Duodenal mucosa (tissue), 2 donors: Measurements from ENCODE around the gene MAPK8IP3.

Source experiments
- H3K27ac ChIP-seq: one replicate; pipeline ENCODE4 v1.7.0; 2013; ENCODE audit warnings: low read depth, low read length
- H3K27me3 ChIP-seq, 2 donors: one replicate each; pipeline ENCODE4 v1.7.0; 2013; ENCODE audit warnings: low read length in 2 of 2, control low read depth in 1 of 2; ENCODE audit not compliant: insufficient read depth in 2 of 2, control insufficient read depth in 1 of 2
- H3K36me3 ChIP-seq, 2 donors: one replicate each; pipeline ENCODE4 v1.7.0; 2013; ENCODE audit warnings: low read length in 2 of 2, control low read depth in 1 of 2; ENCODE audit not compliant: insufficient read depth in 2 of 2, control insufficient read depth in 1 of 2
- H3K4me1 ChIP-seq, 2 donors: one replicate each; pipeline ENCODE4 v1.7.0; 2013; ENCODE audit warnings: low read length in 2 of 2, control low read depth in 1 of 2; ENCODE audit not compliant: insufficient read depth in 2 of 2, control insufficient read depth in 1 of 2
- H3K4me3 ChIP-seq, 2 donors: one replicate each; pipeline ENCODE4 v1.7.0; 2013; ENCODE audit warnings: low read length in 2 of 2, low read depth in 1 of 2
- H3K9ac ChIP-seq, 2 donors: one replicate each; pipeline ENCODE4 v1.7.0; 2013; ENCODE audit warnings: low read length in 2 of 2, low read depth in 1 of 2
- H3K9me3 ChIP-seq, 2 donors: one replicate each; pipeline ENCODE4 v1.7.0; 2013; ENCODE audit warnings: low read length in 2 of 2, control low read depth in 1 of 2; ENCODE audit not compliant: control insufficient read depth in 1 of 2

The MAPK8IP3 gene

DNA sequence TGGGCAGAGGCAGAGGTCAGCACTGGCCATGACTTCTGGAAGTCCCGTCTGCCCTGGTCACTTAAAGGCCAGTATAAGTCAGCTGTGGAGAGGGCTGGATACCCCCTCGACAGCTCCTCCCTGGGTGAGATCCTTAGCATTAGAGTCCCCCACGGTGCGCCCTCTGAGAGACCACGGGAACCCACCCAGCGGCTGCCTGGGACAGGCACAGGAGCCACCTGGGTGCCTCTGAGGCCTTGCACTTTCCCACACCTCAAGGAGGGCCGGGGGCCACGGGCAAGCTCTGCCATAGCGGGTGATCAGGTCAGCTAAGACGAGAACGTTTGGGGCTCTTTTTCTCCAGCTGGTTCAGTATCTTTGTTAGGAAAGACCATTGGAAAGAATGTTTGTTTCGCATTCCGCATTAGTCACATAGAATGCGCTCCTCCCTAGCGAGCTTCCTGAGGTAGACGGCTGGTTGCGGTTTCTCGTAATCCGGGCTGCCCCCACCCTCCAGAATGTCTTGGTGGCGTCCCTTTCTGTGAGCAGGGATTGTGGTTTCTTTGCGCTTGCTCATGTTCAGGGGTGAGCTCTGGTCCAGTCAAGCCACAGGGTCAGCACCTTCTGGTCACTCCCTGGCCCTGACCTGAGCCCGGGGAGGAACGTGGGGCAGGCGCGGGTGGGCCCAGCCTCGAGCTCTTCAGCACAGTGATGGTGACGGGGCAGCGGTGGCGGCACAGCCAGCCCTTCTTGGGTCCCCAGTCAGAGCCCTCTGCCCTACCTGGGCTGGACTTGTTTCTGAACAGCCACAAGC lies 40.1 kb downstream of the MAPK8IP3 start:
- Histone ChIP-seq H3K9ac (no peak overlapping the region), H3K27me3 (no peaks in the 10 kb centered on the region), H3K9me3 (no peaks in the 10 kb centered on the region), H3K27ac (no peak overlapping the region), H3K4me1 (no peaks in the 10 kb centered on the region), H3K36me3 (peaks cover 13 to 58% of the 10 kb centered on the region in 2 donors), H3K4me3 (no peak overlapping the region)

GRCh38 chr16:1746693-1747195 lies 40.7 kb downstream of the MAPK8IP3 start:
- Histone ChIP-seq H3K36me3 (peaks cover 18 to 64% of the 10 kb centered on the region in 2 donors), H3K27me3 (no peaks in the 10 kb centered on the region), H3K9me3 (no peaks in the 10 kb centered on the region), H3K4me1 (no peaks in the 10 kb centered on the region), H3K4me3 (no peak overlapping the region), H3K27ac (no peak overlapping the region), H3K9ac (no peak overlapping the region)

DNA sequence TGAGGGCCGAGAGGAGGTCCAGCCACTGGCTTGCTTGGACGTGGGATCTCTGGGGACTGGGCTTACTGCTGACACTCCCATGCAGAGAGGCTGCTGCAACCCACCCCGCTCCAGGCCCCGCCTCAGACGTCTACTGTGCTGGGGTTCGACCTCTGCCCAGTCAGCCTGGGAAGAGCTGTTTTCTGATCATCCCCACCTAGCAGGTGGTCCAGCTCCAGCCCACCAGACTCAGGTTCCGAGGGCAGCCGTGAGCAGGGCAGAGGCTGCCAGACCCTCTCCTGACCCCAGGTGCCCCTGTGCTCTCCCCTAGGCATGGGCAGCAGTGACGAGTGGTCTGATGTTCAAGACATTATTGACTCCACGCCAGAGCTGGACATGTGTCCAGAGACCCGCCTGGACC lies 41.9 kb downstream of the MAPK8IP3 start:
- Histone ChIP-seq H3K9ac (no peak overlapping the region), H3K9me3 (no peaks in the 10 kb centered on the region), H3K4me3 (no peak overlapping the region), H3K27ac (no peak overlapping the region), H3K36me3 (peaks cover 17 to 75% of the 10 kb centered on the region in 2 donors), H3K4me1 (no peaks in the 10 kb centered on the region), H3K27me3 (no peaks in the 10 kb centered on the region)

DNA sequence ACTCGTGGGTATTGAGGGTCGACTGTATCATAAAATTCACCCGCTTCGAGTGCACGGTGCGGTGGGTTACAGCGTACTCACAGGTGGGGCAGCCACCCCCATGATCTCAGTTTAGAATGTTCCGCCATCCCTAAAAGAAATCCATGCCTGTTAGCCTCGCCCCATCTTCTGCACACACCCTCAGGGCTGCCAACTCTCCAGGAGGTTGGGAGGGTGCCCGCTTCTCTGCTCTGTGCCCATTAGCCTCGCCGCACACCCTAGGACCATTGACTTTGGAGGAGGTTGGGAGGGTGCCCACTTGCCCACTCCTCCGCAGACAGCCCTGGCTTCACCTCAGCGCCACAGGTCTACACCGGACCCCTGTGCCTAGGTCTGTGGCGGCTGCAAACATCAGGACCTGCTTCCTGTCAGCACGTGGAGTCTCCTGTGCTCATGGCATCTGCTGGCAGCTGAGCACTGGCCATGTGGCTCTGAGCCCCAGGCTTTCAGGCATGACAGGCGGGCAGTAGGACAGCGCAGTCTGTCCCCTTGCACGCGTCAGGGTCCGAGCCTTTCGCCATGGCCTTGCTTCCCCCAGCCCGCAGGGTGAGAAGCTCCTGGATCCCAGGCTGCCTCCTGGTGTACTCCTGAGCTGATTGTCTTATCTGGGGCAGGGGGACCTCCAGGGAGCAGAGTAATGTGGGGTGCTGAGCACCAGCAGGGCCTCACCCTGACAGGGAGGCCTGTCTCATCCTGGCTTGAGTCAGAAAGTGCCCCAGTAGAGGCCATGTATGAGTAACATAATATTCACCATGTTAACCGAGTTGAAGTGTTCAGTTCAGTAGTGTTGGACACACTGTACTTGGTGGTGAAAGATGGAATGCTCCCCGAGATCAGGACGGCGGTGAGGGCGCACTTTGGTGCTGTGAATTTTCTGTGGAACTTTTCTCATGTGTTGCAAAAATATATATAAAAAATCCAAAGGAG lies 43.4 kb downstream of the MAPK8IP3 start:
- no peaks in the 10 kb centered on the region for H3K27me3 ChIP-seq
- H3K36me3 ChIP-seq: peaks cover 17 to 68% of the 10 kb centered on the region in 2 donors
- H3K9ac ChIP-seq: no peak overlapping the region
- no peak overlapping the region for H3K27ac ChIP-seq
- no peaks in the 10 kb centered on the region for H3K4me1 ChIP-seq
- no peak overlapping the region for H3K4me3 ChIP-seq
- H3K9me3 ChIP-seq: no peaks in the 10 kb centered on the region

- Histone ChIP-seq H3K9me3 (no peaks in the 10 kb centered on the region), H3K27me3 (no peaks in the 10 kb centered on the region), H3K9ac (no peak overlapping the region), H3K4me1 (peaks cover 0 to 4% of the 10 kb centered on the region in 2 donors), H3K27ac (no peak overlapping the region), H3K4me3 (no peak overlapping the region), H3K36me3 (peaks cover 20 to 63% of the 10 kb centered on the region in 2 donors)
These were observed 46.0 kb downstream of the MAPK8IP3 start for GRCh38 chr16:1751946-1752345.

DNA sequence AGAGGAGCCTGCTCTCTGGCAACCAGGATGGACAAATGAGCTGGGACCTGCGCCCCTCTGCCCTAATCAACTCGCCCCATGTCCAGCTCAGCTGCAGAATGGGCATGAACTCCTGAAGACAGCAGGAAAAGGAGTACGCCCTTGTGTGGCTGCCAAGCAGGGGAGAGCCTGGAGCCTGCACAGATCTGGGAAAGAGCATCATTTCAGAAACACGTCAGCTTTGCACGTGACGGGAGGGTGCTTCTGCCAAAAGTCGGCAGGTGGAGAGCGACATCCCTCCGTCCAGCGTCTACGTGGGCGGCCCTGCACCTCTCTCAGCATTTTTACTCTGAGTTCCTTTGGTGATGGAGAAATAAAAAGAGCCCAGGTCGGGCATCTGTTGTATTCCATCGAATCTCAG lies 46.9 kb downstream of the MAPK8IP3 start:
- no peak overlapping the region for H3K9ac ChIP-seq
- H3K4me1 ChIP-seq: peaks cover 6 to 10% of the 10 kb centered on the region in 2 donors
- H3K27ac ChIP-seq: no peak overlapping the region
- H3K9me3 ChIP-seq: no peaks in the 10 kb centered on the region
- no peaks in the 10 kb centered on the region for H3K27me3 ChIP-seq
- H3K36me3 ChIP-seq: peaks cover 17 to 54% of the 10 kb centered on the region in 2 donors
- no peak overlapping the region for H3K4me3 ChIP-seq

DNA sequence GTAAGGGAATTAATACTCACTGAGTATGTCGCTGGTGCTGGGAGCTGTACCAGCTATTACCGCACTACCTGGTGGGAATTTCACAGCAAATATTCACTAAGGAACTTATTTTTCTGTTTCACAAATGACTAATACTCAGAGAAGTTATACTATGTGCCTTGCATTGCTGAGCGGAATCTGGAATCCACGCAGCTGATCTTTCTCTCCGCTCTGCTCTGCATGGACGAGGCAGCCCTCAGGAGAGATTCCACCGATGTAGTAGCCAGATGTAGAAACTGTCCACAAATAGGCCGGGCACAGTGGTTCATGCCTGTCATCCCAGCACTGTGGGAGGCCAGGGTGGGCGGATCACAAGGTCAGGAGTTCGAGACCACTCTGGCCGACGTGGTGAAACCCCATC lies 48.2 kb downstream of the MAPK8IP3 start:
- H3K4me1 ChIP-seq: peaks cover 11 to 18% of the 10 kb centered on the region in 2 donors
- H3K4me3 ChIP-seq: no peak overlapping the region
- no peaks in the 10 kb centered on the region for H3K27me3 ChIP-seq
- no peaks in the 10 kb centered on the region for H3K9me3 ChIP-seq
- H3K27ac ChIP-seq: no peak overlapping the region
- H3K9ac ChIP-seq: no peak overlapping the region
- peaks cover 15 to 41% of the 10 kb centered on the region in 2 donors for H3K36me3 ChIP-seq

DNA sequence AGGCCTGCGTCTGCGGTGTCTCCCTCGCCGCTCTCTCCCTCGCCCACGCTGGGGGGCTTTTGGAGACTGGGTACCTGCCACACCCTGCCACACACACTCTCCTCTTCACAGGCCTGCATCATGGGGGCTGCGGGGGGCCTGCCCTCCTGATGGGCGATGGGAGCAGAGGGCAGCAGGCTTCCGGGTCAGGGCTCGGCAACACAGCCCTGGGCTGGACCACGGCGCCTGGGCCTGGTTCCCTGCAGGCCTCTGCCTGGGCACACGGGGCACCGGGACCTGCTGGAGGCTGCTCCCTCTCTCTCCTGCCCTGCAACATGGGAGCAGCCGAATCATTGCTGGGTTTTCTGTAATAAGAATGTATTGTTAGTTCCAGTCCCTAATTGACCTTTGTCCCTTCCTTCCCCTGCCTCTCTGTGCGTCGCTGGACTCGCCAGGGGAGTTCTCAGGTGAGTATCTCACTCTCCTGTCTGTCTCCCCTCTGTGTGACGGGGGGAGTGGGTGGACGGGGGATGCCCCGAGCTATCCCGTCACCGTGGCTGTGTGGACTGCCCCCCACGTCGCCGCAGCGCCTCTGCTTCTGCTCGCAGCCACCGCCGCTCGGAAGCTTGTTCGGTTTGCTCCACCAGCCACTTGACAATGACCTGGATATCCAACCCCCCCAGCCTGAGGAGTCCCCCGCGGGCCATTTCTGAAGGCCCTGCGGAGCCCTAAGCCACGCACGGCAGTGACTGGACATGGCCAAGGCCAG lies 51.9 kb downstream of the MAPK8IP3 start:
- Histone ChIP-seq H3K4me3 (peak overlapping the region; percentile 40), H3K27me3 (no peaks in the 10 kb centered on the region), H3K4me1 (peaks cover 11 to 18% of the 10 kb centered on the region in 2 donors), H3K36me3 (peaks cover 10 to 43% of the 10 kb centered on the region in 2 donors), H3K27ac (no peak overlapping the region), H3K9me3 (no peaks in the 10 kb centered on the region), H3K9ac (peak overlapping the region in 1 of 2 donors; percentile 47)

DNA sequence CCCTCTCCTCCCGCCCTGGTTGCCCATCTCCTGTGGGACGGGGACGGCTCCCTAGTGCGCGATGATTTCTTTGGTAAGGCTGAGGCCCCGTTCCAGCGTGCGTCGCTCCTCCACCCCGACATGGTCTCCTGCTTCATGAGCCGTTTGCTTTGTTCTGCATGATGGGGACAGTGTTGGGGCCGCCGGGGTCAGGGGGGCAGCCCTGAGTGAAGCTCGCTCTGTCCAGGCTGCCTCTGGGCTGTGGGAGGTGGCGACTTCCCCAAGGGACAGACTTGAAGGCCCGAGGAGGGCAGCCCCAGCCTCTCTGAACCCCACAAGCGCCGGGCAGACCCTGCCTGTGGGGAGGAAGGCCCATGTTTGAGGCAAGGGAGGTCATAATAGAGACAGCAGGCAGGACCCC lies 52.9 kb downstream of the MAPK8IP3 start:
- H3K27me3 ChIP-seq: no peaks in the 10 kb centered on the region
- no peak overlapping the region for H3K9ac ChIP-seq
- H3K9me3 ChIP-seq: no peaks in the 10 kb centered on the region
- no peak overlapping the region for H3K4me3 ChIP-seq
- H3K36me3 ChIP-seq: peaks cover 10 to 50% of the 10 kb centered on the region in 2 donors
- H3K4me1 ChIP-seq: peaks cover 11 to 18% of the 10 kb centered on the region in 2 donors
- no peak overlapping the region for H3K27ac ChIP-seq
